Measurements from ENCODE around the gene EMILIN3.

- TF ChIP-seq CTCF (conservative IDR thresholded peaks at IDR 0.05; ENCODE audit: low read depth, low read length) = no peak
- TF ChIP-seq EZH2 (IDR thresholded peaks at IDR 0.05; ENCODE audit: borderline replicate concordance, low read depth, low read length, poor library complexity, severe bottlenecking) = no peak
These were observed 28.5 kb upstream of the EMILIN3 start for GRCh38 chr20:41394931-41395666.
